Measurements from ENCODE around the gene SLC4A4. TPM values are rescaled to one million over a fixed set of nuclear protein-coding genes. Genes with fewer than 3 reads are reported as not detected.

The SLC4A4 gene
- total and polyA plus RNA-seq, 2 experiments from 2014 or later, result 9.6 to 14.2 TPM

GRCh38 chr4:71609651-71610050, 270.8 kb downstream of the SLC4A4 start:
- H4K20me1 ChIP-seq (ENCODE audit: insufficient read depth, poor library complexity, severe bottlenecking), result no peaks in the 10 kb centered on the region
- no peaks in the 10 kb centered on the region for H3K9me2 ChIP-seq (replicated peaks; ENCODE audit: insufficient read depth)
- no peak overlapping the region for H3K27ac ChIP-seq
- no peak overlapping the region for H3K4me2 ChIP-seq
- no peak for DNase-seq (ENCODE audit: low spot score)
- peaks cover 18% of the 10 kb centered on the region for H3K4me1 ChIP-seq (ENCODE audit: insufficient read depth)
- no peaks in the 10 kb centered on the region for H3K27me3 ChIP-seq
- TF ChIP-seq EZH2 (IDR thresholded peaks at IDR 0.05; ENCODE audit: borderline replicate concordance) (no peak), EZH2phosphoT487 (IDR thresholded peaks at IDR 0.05; ENCODE audit: low read depth, severe bottlenecking, unreplicated experiment) (no peak), CTCF (IDR thresholded peaks at IDR 0.05; ENCODE audit: poor library complexity) (no peak)
- H2AFZ ChIP-seq, result no peak overlapping the region
- no peaks in the 10 kb centered on the region for H3K79me2 ChIP-seq
- H3K9me3 ChIP-seq (ENCODE audit: low read depth), result no peaks in the 10 kb centered on the region
- no peaks in the 10 kb centered on the region for H3K36me3 ChIP-seq (replicated peaks; ENCODE audit: insufficient read depth, low read depth)
- H3K4me3 ChIP-seq, result no peak overlapping the region

GRCh38 chr4:71614621-71615020, 275.8 kb downstream of the SLC4A4 start:
- no peaks in the 10 kb centered on the region for H3K9me2 ChIP-seq (replicated peaks; ENCODE audit: insufficient read depth)
- no peaks in the 10 kb centered on the region for H3K27me3 ChIP-seq
- H2AFZ ChIP-seq, result no peak overlapping the region
- no peak overlapping the region for H3K27ac ChIP-seq
- H4K20me1 ChIP-seq (ENCODE audit: insufficient read depth, poor library complexity, severe bottlenecking), result no peaks in the 10 kb centered on the region
- DNase-seq (ENCODE audit: low spot score), result no peak
- TF ChIP-seq CTCF (IDR thresholded peaks at IDR 0.05; ENCODE audit: poor library complexity) (no peak), EZH2 (IDR thresholded peaks at IDR 0.05; ENCODE audit: borderline replicate concordance) (no peak), EZH2phosphoT487 (IDR thresholded peaks at IDR 0.05; ENCODE audit: low read depth, severe bottlenecking, unreplicated experiment) (no peak)
- H3K9me3 ChIP-seq (ENCODE audit: low read depth), result no peaks in the 10 kb centered on the region
- no peaks in the 10 kb centered on the region for H3K36me3 ChIP-seq (replicated peaks; ENCODE audit: insufficient read depth, low read depth)
- 94% methylated on average over 2 of the region's 2 CpGs for WGBS (ENCODE audit: low lambda C conversion rate, missing lambda C conversion rate)
- no peaks in the 10 kb centered on the region for H3K4me1 ChIP-seq (ENCODE audit: insufficient read depth)
- no peak overlapping the region for H3K4me2 ChIP-seq
- H3K4me3 ChIP-seq, result no peak overlapping the region
- H3K79me2 ChIP-seq, result no peaks in the 10 kb centered on the region

GRCh38 chr4:71616168-71616811, 277.5 kb downstream of the SLC4A4 start:
- H3K27ac ChIP-seq, result no peak overlapping the region
- H3K27me3 ChIP-seq, result no peaks in the 10 kb centered on the region
- H3K4me3 ChIP-seq, result no peak overlapping the region
- DNase-seq (ENCODE audit: low spot score), result no peak
- no peaks in the 10 kb centered on the region for H3K4me1 ChIP-seq (ENCODE audit: insufficient read depth)
- no peaks in the 10 kb centered on the region for H3K36me3 ChIP-seq (replicated peaks; ENCODE audit: insufficient read depth, low read depth)
- TF ChIP-seq EZH2 (IDR thresholded peaks at IDR 0.05; ENCODE audit: borderline replicate concordance), result no peak
- no peak for TF ChIP-seq CTCF (IDR thresholded peaks at IDR 0.05; ENCODE audit: poor library complexity)
- TF ChIP-seq EZH2phosphoT487 (IDR thresholded peaks at IDR 0.05; ENCODE audit: low read depth, severe bottlenecking, unreplicated experiment), result no peak
- no peaks in the 10 kb centered on the region for H3K9me2 ChIP-seq (replicated peaks; ENCODE audit: insufficient read depth)
- WGBS (ENCODE audit: low lambda C conversion rate, missing lambda C conversion rate), result 77% methylated on average over 3 of the region's 3 CpGs
- no peaks in the 10 kb centered on the region for H4K20me1 ChIP-seq (ENCODE audit: insufficient read depth, poor library complexity, severe bottlenecking)
- no peak overlapping the region for H2AFZ ChIP-seq
- H3K79me2 ChIP-seq, result no peaks in the 10 kb centered on the region
- no peak overlapping the region for H3K4me2 ChIP-seq
- no peaks in the 10 kb centered on the region for H3K9me3 ChIP-seq (ENCODE audit: low read depth)
